Mammary epithelial cell (primary cell): ENCODE results near the gene EPB41L3.

Experiments used
- EZH2 ChIP-seq: IDR thresholded peaks from 2 replicates; pipeline ENCODE4 v1.6.1; 2012; ENCODE audit warnings: low read length, inconsistent platforms, borderline replicate concordance
- TF ChIP-seq, protein P1 (sequence below), 2 donors: IDR thresholded peaks in 1 of 2; conservative IDR thresholded peaks in 1 of 2; 2 replicates each; pipeline ENCODE4 v1.5.1; 2011 to 2012; ENCODE audit warnings: inconsistent platforms in 2 of 2, low read length in 2 of 2, mild to moderate bottlenecking in 2 of 2, control low read depth in 1 of 2, low read depth in 1 of 2; ENCODE audit not compliant: insufficient read depth in 1 of 2; ENCODE audit errors: extremely low read depth in 1 of 2

DNA sequence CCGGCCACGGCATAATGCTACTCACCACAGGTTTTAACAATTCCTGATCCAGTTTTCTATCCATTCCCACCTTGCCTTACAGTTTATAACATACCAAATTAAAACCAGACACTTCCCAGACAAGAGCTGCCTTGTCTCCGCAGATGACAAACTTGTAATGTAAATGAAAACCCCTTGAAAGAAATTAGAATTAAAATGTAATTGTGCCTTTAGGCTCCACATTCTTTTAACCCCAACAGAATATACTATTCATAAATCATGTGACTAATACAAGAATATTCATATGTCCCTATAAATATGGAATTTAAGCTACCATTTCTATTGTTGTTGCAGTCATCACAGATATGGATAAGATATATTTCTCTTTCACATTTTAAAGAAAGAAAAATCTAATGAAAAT, 178.4 kb downstream of the EPB41L3 start:
- TF ChIP-seq, protein P1, sequence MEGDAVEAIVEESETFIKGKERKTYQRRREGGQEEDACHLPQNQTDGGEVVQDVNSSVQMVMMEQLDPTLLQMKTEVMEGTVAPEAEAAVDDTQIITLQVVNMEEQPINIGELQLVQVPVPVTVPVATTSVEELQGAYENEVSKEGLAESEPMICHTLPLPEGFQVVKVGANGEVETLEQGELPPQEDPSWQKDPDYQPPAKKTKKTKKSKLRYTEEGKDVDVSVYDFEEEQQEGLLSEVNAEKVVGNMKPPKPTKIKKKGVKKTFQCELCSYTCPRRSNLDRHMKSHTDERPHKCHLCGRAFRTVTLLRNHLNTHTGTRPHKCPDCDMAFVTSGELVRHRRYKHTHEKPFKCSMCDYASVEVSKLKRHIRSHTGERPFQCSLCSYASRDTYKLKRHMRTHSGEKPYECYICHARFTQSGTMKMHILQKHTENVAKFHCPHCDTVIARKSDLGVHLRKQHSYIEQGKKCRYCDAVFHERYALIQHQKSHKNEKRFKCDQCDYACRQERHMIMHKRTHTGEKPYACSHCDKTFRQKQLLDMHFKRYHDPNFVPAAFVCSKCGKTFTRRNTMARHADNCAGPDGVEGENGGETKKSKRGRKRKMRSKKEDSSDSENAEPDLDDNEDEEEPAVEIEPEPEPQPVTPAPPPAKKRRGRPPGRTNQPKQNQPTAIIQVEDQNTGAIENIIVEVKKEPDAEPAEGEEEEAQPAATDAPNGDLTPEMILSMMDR (conservative IDR thresholded peaks at IDR 0.05 in 1 of 2, IDR thresholded peaks at IDR 0.05 in 1 of 2; ENCODE audit: extremely low read depth in 1 of 2, insufficient read depth in 1 of 2, low read depth in 1 of 2, low read length in 2 of 2): no peak
- TF ChIP-seq EZH2: no peak
